HEK293T (cell line): ENCODE results near the gene TBC1D2.
"Not testable (repeated sequence)": the region's sequence is repeated elsewhere in the genome, so short reads cannot be mapped to it uniquely, and the experiment has no call there.

Source experiments
- CTCF ChIA-PET: fragments of 350-600 bp; formaldehyde crosslinking; extraction: SDS; loops from one replicate; lab custom pipeline; 2021; ENCODE audit warnings: antibody characterized with exemption, inconsistent platforms; lab: Yijun Ruan, JAX
- POLR2A ChIA-PET: fragments of 350-600 bp; formaldehyde crosslinking; extraction: SDS; loops from one replicate; lab custom pipeline; 2020; ENCODE audit warnings: antibody characterized with exemption, inconsistent platforms; lab: Yijun Ruan, JAX
- DNase-seq: peaks from one replicate; pipeline ENCODE4 v3.0.0; 2012; ENCODE audit warnings: mixed read lengths; ENCODE audit errors: extremely low spot score
- ARNT ChIP-seq: fragments of 450-650 bp; IDR thresholded peaks from 2 replicates; pipeline ENCODE4 v1.6.1; 2017; ENCODE audit warnings: mild to moderate bottlenecking
- BHLHE40 ChIP-seq: fragments of 450-650 bp; IDR thresholded peaks from 2 replicates; pipeline ENCODE4 v1.6.1; 2016; ENCODE audit warnings: mild to moderate bottlenecking, moderate library complexity, borderline replicate concordance
- CTBP1 ChIP-seq: fragments of 450-650 bp; IDR thresholded peaks from 2 replicates; pipeline ENCODE4 v1.6.1; 2016; ENCODE audit warnings: borderline replicate concordance
- ELF4 ChIP-seq: fragments of 450-650 bp; IDR thresholded peaks from 2 replicates; pipeline ENCODE4 v1.6.1; 2017; ENCODE audit warnings: antibody characterized with exemption
- FOXA1 ChIP-seq: fragments of 450-650 bp; IDR thresholded peaks from 2 replicates; pipeline ENCODE4 v1.6.1; 2016; ENCODE audit warnings: mild to moderate bottlenecking
- FOXK2 ChIP-seq: fragments of 450-650 bp; IDR thresholded peaks from 2 replicates; pipeline ENCODE4 v1.6.1; 2016; ENCODE audit warnings: mild to moderate bottlenecking
- FOXM1 ChIP-seq: fragments of 450-650 bp; IDR thresholded peaks from 2 replicates; pipeline ENCODE4 v1.6.1; 2017; ENCODE audit warnings: mild to moderate bottlenecking, borderline replicate concordance
- HDGF ChIP-seq: fragments of 450-650 bp; IDR thresholded peaks from 2 replicates; pipeline ENCODE4 v1.6.1; 2017; ENCODE audit warnings: antibody characterized with exemption, borderline replicate concordance
- L3MBTL2 ChIP-seq: fragments of 450-650 bp; conservative IDR thresholded peaks from 2 replicates; pipeline ENCODE4 v1.6.1; 2016; ENCODE audit warnings: mild to moderate bottlenecking
- LEF1 ChIP-seq: fragments of 450-650 bp; IDR thresholded peaks from 2 replicates; pipeline ENCODE4 v1.6.1; 2017; ENCODE audit warnings: mild to moderate bottlenecking, borderline replicate concordance
- NFRKB ChIP-seq: fragments of 450-650 bp; IDR thresholded peaks from 2 replicates; pipeline ENCODE4 v1.6.1; 2016; ENCODE audit warnings: mild to moderate bottlenecking, moderate library complexity
- SP1 ChIP-seq: fragments of 450-650 bp; IDR thresholded peaks from 2 replicates; pipeline ENCODE4 v1.6.1; 2017
- SUZ12 ChIP-seq: fragments of 450-650 bp; IDR thresholded peaks from 2 replicates; pipeline ENCODE4 v1.6.1; 2016; ENCODE audit warnings: mild to moderate bottlenecking
- TARDBP ChIP-seq: fragments of 450-650 bp; IDR thresholded peaks from 2 replicates; pipeline ENCODE4 v1.6.1; 2016
- ZNF384 ChIP-seq: fragments of 450-650 bp; IDR thresholded peaks from 2 replicates; pipeline ENCODE4 v1.6.1; 2016
- TF ChIP-seq, protein P1 (sequence below): fragments of 450-650 bp; IDR thresholded peaks from 2 replicates; pipeline ENCODE4 v1.6.1; 2016

Gene TBC1D2

DNA sequence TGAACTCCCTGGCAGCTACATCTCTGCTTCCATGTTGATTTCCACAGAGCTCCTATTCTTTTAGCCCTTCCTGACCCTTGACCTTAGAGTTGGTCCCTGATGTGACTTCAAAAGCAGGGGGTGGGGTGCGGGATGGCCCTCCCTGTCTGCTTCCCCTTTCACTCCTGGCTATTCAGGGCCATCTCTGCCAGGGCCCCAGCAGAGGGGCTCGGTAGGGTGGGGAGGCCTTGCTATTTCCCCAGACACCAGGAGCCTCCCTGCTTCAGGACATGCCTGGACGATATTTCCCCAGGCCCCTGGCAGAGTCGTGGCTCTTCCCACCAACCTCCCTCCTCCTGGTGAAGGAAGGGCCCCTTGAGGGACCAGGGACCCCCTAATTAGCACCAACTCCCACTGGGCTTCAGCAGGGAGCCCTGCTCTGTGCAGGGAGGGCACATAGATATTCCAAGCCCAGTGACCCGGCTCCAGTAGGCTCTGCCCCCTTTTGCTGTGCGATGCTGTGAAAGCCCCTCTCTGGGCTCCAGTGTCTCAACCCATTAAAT, 80.3 kb downstream of the TBC1D2 start:
- DNase-seq: no peak
- TF ChIP-seq L3MBTL2 (no peak), CTBP1 (no peak), HDGF (no peak), FOXM1 (no peak), SP1 (no peak), NFRKB (no peak), LEF1 (no peak), ARNT (no peak), FOXK2 (no peak), SUZ12 (no peak)
- ChIA-PET POLR2A (no interaction called here), CTCF (no interaction called here)

DNA sequence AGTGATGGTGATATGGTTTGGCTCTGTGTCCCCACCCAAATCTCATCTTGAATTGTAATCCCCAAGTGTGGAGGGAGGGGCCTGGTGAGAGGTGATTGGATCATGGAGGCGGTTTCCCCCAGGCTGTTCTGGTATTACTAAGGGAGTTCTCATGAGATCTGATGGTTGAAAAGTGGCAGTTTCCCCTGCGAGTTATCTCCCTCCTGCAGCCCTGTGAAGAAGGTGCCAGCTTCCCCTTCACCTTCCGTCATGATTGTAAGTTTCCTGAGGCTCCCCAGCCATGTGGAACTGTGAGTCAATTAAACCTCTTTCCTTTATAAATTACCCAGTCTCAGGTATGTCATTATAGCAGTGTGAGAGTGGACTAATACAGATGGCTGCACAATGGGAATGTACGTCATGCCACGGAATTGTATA, 80.9 kb downstream of the TBC1D2 start:
- CTCF ChIA-PET, DNase-seq, POLR2A ChIA-PET: not testable (repeated sequence)

DNA sequence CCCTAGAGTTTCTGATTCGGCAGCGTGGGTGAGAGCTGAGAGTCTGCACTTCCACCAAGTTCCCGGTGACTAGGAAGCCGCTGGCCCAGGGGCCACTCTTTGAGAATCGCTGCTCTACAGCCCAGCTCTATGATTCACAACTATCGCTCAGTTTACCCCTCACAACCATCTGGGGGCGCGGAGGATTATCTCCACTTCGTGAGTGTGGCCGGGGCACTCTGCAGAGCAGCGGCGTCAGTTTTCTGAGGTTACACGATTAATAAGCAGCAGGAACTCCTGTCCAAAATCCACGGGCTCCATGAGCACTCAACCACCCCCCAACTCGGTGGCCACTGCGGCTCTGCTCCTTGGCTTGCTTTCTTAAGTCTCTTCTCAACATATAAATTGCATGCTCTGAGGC, 82.3 kb downstream of the TBC1D2 start:
- TF ChIP-seq TARDBP (no peak), ZNF384 (no peak), SP1 (no peak), FOXA1 (no peak), CTBP1 (no peak), ELF4 (no peak), ARNT (no peak), BHLHE40 (no peak), FOXM1 (no peak), L3MBTL2 (no peak), FOXK2 (no peak), HDGF (no peak), NFRKB (no peak), LEF1 (no peak), SUZ12 (no peak)
- TF ChIP-seq, protein P1, sequence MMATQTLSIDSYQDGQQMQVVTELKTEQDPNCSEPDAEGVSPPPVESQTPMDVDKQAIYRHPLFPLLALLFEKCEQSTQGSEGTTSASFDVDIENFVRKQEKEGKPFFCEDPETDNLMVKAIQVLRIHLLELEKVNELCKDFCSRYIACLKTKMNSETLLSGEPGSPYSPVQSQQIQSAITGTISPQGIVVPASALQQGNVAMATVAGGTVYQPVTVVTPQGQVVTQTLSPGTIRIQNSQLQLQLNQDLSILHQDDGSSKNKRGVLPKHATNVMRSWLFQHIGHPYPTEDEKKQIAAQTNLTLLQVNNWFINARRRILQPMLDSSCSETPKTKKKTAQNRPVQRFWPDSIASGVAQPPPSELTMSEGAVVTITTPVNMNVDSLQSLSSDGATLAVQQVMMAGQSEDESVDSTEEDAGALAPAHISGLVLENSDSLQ: no peak
- ChIA-PET POLR2A (no interaction called here), CTCF (interaction anchor here (0.5 kb wide), 1 partner anchor 249 kb away, joined by 4 read pairs; no protein-coding TSS in a partner anchor)
- DNase-seq: no peak

DNA sequence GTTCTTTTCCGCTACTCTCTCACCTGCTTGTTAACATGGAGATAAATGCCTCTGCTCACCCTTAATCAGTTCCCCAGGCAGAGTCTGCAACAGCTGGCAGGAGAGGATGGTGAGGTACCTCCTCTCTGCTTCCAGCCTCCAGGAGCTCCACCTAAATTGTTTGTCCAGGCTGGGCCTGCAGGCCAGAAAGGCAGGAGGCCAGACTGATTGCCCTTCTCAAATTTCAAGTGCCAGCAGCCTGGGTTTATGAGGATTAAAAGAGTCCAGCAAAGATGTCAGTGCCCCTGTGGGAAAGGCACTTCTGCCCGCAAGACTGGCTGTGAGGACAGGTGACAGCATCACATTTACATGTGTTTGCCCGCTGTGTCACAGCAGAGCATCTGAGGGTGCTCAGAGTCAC, 82.8 kb downstream of the TBC1D2 start:
- POLR2A ChIA-PET: no interaction called here
- peak; percentile 68 for DNase-seq
- TF ChIP-seq CTBP1: peak; percentile 39; the same call in 1 of the 2 replicates
- no peak for TF ChIP-seq HDGF
- CTCF ChIA-PET: no interaction called here

DNA sequence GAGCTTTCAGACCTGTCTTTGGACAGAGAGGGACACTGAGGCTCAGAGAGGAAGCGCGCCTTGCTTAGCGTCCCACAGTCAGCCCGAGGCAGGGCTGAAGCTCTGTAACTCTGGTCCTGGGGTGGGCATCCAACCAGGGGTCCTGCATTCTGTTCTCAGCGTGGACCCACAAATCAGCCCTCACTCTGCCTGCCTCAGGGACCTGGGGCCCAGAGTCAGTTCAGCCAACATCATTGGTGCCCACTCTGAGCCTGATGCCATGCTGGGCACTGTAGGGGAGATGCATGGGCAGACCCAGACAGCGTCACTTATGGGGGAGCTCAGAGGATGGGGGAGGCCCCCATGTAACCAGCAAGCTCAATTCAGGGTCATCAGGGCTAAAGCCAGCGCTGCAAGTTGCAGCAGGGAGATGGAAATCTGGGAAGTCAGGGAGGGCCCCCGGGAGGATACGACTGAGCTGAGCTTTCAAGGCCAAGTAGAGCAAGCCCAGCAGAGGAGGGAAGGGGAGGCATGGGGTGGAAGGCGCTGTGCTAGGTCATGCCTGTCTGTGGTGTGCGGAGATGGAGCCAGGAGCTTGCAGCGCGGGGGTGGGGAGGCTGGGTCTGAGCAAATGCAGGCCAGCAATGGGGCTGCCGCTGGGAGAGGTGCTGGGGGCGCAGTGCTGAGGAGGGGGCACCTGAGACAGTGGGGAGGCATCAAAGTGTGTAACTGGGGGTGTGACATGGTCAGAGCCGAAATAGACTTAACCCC, 84.1 kb downstream of the TBC1D2 start:
- POLR2A ChIA-PET: no interaction called here
- no peak for DNase-seq
- CTCF ChIA-PET: interaction anchor here (0.5 to 0.6 kb wide), 2 partner anchors 34 to 132 kb away, joined by 3 read pairs; no protein-coding TSS in a partner anchor
- no peak for TF ChIP-seq CTBP1
- no peak for TF ChIP-seq TARDBP
- TF ChIP-seq FOXK2: no peak
- no peak for TF ChIP-seq L3MBTL2
- no peak for TF ChIP-seq SUZ12
- TF ChIP-seq, protein P1: no peak
- no peak for TF ChIP-seq LEF1
- TF ChIP-seq BHLHE40: no peak
- no peak for TF ChIP-seq SP1
- no peak for TF ChIP-seq ELF4
- TF ChIP-seq FOXA1: no peak
- no peak for TF ChIP-seq NFRKB

DNA sequence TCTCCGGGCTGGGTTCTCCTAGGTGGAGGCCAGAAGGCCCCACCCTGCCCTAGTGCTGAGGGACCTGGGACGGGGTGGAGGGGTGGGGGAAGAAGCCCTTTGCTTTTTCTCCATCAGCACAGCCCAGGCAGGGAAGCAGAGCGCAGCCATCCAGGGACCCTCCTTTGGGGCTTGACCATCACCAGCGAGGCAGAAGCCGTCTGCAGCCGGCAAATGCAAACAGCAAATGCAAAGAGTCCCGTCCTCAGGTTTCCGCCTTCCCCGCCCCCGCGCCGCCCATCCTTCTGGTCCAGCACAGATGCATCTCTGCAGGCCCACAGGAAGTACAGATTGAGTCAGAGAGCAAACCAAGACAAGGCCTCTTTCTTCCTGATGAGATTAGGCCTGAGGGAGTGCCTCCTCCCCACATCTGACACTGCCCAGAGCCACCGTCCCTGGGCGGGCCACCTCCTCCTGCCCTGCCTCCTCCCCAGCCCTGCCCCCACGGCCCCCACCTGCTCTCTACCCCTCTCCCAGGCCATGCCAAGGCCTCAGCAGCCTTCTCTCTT, 86.4 kb downstream of the TBC1D2 start:
- ChIA-PET CTCF (interaction anchor here (0.6 kb wide), 1 partner anchor 50 kb away, joined by 3 read pairs; no protein-coding TSS in a partner anchor), POLR2A (interaction anchor here (0.5 to 1.0 kb wide), 2 partner anchors 72 to 88 kb away, joined by 3 to 4 read pairs; no protein-coding TSS in a partner anchor)
- DNase-seq: no peak
- no peak for TF ChIP-seq NFRKB
- no peak for TF ChIP-seq ARNT
- TF ChIP-seq CTBP1: no peak
- no peak for TF ChIP-seq SUZ12
- TF ChIP-seq SP1: no peak
- no peak for TF ChIP-seq L3MBTL2
- TF ChIP-seq LEF1: no peak
- no peak for TF ChIP-seq TARDBP
- TF ChIP-seq, protein P1: no peak
- TF ChIP-seq ZNF384: no peak
- no peak for TF ChIP-seq FOXK2
- TF ChIP-seq BHLHE40: no peak
- TF ChIP-seq ELF4: no peak
- TF ChIP-seq HDGF: no peak
- TF ChIP-seq FOXM1: no peak
- no peak for TF ChIP-seq FOXA1
